ENCODE results near the gene CNN2. TPM values are rescaled to one million over a fixed set of nuclear protein-coding genes. Genes with fewer than 3 reads are reported as not detected.

Gene CNN2
- total and polyA plus RNA-seq, 3 donors from 2014 or later, result 19.1 to 36.4 (median 28.0) TPM

GRCh38 chr19:1058112-1058511 lies 31.7 kb downstream of the CNN2 start:
- Histone ChIP-seq H3K27me3 (no peaks in the 10 kb centered on the region), H3K27ac (no peak overlapping the region), H3K4me3 (no peak overlapping the region), H3K4me1 (no peaks in the 10 kb centered on the region), H3K36me3 (ENCODE audit: low read depth, missing control alignments) (no peaks in the 10 kb centered on the region), H3K9me3 (no peaks in the 10 kb centered on the region)
- intact Hi-C loops (cut with DNase I; ENCODE audit: low total_unique reads), result no loop called here
- 94 to 96% methylated on average over 5 of the region's 5 CpGs for WGBS, 2 donors
- DNase-seq, result no peak
- TF ChIP-seq CTCF (IDR thresholded peaks at IDR 0.05) (no peak), POLR2A (IDR thresholded peaks at IDR 0.05) (no peak)

- Histone ChIP-seq H3K36me3 (ENCODE audit: low read depth, missing control alignments) (no peaks in the 10 kb centered on the region), H3K4me3 (no peak overlapping the region), H3K4me1 (no peaks in the 10 kb centered on the region), H3K9me3 (no peaks in the 10 kb centered on the region), H3K27ac (no peak overlapping the region), H3K27me3 (no peaks in the 10 kb centered on the region)
- TF ChIP-seq POLR2A (IDR thresholded peaks at IDR 0.05) (no peak), CTCF (IDR thresholded peaks at IDR 0.05) (no peak)
- no peak for DNase-seq
- WGBS, 2 donors, result 78 to 85% methylated on average over 5 of the region's 5 CpGs
- intact Hi-C loops (cut with DNase I; ENCODE audit: low total_unique reads), result no loop called here
Measured at GRCh38 chr19:1060689-1061088, 34.3 kb downstream of the CNN2 start.

GRCh38 chr19:1061987-1062386 lies 35.6 kb downstream of the CNN2 start:
- no peak overlapping the region for H3K27ac ChIP-seq
- 76 to 77% methylated on average over 15 to 19 of the region's 20 CpGs for WGBS, 2 donors
- no peaks in the 10 kb centered on the region for H3K36me3 ChIP-seq (ENCODE audit: low read depth, missing control alignments)
- intact Hi-C loops (cut with DNase I; ENCODE audit: low total_unique reads), result no loop called here
- no peak overlapping the region for H3K4me3 ChIP-seq
- no peaks in the 10 kb centered on the region for H3K9me3 ChIP-seq
- TF ChIP-seq CTCF (IDR thresholded peaks at IDR 0.05) (no peak), POLR2A (IDR thresholded peaks at IDR 0.05) (no peak)
- no peaks in the 10 kb centered on the region for H3K27me3 ChIP-seq
- no peak for DNase-seq
- no peaks in the 10 kb centered on the region for H3K4me1 ChIP-seq

GRCh38 chr19:1062387-1063029 lies 36.1 kb downstream of the CNN2 start:
- Histone ChIP-seq H3K9me3 (no peaks in the 10 kb centered on the region), H3K4me1 (peaks cover 4% of the 10 kb centered on the region), H3K36me3 (ENCODE audit: low read depth, missing control alignments) (no peaks in the 10 kb centered on the region), H3K27ac (no peak overlapping the region), H3K4me3 (no peak overlapping the region), H3K27me3 (no peaks in the 10 kb centered on the region)
- WGBS, 2 donors, result 44 to 75% methylated on average over 17 of the region's 17 CpGs
- intact Hi-C loops (cut with DNase I; ENCODE audit: low total_unique reads), result no loop called here
- DNase-seq, result no peak
- TF ChIP-seq POLR2A (IDR thresholded peaks at IDR 0.05) (no peak), CTCF (IDR thresholded peaks at IDR 0.05) (no peak)
